Breast epithelium (tissue), 3 donors: ENCODE data around the gene TUBA1C.

ENCODE experiments used
- POLR2AphosphoS5 ChIP-seq, 3 donors: sonication (generic); formaldehyde crosslinking; IDR thresholded peaks; one replicate each; pipeline ENCODE4 v1.6.1; 2017; ENCODE audit warnings: antibody characterized with exemption in 3 of 3
- TF ChIP-seq, protein P1 (sequence below), 3 donors: fragments of 450-650 bp; IDR thresholded peaks; one replicate each; pipeline ENCODE4 v1.5.1; 2016 to 2017; ENCODE audit warnings: antibody characterized with exemption in 3 of 3, mild to moderate bottlenecking in 3 of 3, moderate library complexity in 3 of 3

DNA sequence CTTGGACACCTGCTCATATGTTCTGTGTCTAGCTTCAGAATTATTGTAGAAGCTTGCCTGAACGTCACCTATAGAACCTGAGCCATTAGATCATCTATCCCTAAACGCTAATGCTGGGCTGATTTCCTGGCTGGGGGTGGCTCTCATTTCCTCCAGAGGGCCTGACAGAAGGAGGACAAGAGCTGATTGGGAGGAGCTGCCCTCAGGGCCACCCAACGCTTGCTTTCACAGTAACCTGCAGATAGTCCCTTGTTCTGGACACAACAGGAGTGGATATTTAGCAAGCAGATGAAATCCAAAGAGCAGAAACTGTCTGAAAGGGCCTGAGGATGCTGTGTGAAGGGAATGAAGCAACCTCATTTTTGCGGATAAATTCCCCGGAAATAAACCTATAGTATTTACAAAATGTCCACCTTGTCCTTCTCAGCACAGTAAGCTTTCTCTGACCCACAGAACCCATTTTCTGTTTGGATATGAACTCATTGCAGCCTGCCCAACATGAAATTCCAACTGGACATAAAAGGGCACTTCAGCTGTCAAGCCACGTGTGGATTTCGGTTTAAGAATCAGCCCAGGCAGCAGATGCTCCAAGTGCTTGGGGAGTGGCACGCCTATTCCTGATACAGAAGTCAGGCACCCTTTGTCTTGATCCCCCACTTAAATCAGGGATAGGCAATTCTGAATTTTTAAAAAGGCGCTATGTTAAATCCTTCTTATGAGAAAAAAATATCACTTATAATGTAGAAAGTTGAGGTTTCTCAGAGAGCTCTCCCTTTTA, 32.8 kb upstream of the TUBA1C start:
- TF ChIP-seq, protein P1, sequence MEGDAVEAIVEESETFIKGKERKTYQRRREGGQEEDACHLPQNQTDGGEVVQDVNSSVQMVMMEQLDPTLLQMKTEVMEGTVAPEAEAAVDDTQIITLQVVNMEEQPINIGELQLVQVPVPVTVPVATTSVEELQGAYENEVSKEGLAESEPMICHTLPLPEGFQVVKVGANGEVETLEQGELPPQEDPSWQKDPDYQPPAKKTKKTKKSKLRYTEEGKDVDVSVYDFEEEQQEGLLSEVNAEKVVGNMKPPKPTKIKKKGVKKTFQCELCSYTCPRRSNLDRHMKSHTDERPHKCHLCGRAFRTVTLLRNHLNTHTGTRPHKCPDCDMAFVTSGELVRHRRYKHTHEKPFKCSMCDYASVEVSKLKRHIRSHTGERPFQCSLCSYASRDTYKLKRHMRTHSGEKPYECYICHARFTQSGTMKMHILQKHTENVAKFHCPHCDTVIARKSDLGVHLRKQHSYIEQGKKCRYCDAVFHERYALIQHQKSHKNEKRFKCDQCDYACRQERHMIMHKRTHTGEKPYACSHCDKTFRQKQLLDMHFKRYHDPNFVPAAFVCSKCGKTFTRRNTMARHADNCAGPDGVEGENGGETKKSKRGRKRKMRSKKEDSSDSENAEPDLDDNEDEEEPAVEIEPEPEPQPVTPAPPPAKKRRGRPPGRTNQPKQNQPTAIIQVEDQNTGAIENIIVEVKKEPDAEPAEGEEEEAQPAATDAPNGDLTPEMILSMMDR (IDR thresholded peaks at IDR 0.05): no peak
- TF ChIP-seq POLR2AphosphoS5 (IDR thresholded peaks at IDR 0.05): no peak
